Panc1 (cell line): ENCODE results near the gene SYCP3.

Source experiments
- CTCF ChIP-seq: fragments of 450-650 bp; IDR thresholded peaks from 2 replicates; pipeline ENCODE4 v1.5.1; 2017; ENCODE audit warnings: mild to moderate bottlenecking
- SIN3A ChIP-seq: IDR thresholded peaks from 2 replicates; pipeline ENCODE4 v1.6.1; 2012; ENCODE audit warnings: low read depth, mild to moderate bottlenecking, low read length, moderate library complexity, borderline replicate concordance; ENCODE audit not compliant: insufficient read depth

DNA sequence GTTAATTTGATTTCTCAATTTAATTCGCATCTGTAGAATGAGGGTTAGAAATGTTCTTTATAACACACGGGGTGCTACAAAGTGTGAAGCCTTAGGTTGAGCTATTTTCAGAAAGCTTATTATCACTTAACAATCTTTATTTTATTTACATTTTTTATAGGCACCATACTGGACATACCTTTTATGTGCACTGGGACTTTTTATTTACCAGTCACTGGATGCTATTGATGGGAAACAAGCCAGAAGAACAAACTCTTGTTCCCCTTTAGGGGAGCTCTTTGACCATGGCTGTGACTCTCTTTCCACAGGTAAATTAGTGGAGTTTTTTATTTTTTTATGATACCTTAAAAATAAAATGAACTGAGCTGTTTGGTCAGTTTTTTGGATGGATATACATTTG lies 25.3 kb downstream of the SYCP3 start:
- TF ChIP-seq CTCF (no peak; the same call in 1 of the 2 replicates), SIN3A (no peak)
